Mesenchymal stem cell (in vitro differentiated cells and primary cell): ENCODE results near the gene ZKSCAN3.

Experiments used
- DNase-seq: peaks from one replicate; pipeline ENCODE4 v3.0.0-alpha.2; 2013
- H2AFZ ChIP-seq: one replicate; pipeline ENCODE4 v1.6.1; 2013; ENCODE audit warnings: low read depth, mild to moderate bottlenecking, control low read depth, inconsistent platforms, low read length, moderate library complexity
- H2AK5ac ChIP-seq: 2 replicates; pipeline ENCODE4 v1.6.1; 2013; ENCODE audit warnings: low read length, moderate library complexity, mild to moderate bottlenecking, inconsistent platforms; ENCODE audit not compliant: severe bottlenecking
- H2BK120ac ChIP-seq: one replicate; pipeline ENCODE4 v1.6.1; 2013; ENCODE audit warnings: low read depth, mild to moderate bottlenecking, inconsistent platforms, low read length, moderate library complexity
- H2BK12ac ChIP-seq, 2 experiments: one replicate each; pipeline ENCODE4 v1.6.1; 2013; ENCODE audit warnings: inconsistent platforms in 2 of 2, low read length in 2 of 2, mild to moderate bottlenecking in 2 of 2, moderate library complexity in 2 of 2, control low read depth in 1 of 2
- H2BK15ac ChIP-seq: one replicate; pipeline ENCODE4 v1.6.1; 2013; ENCODE audit warnings: mild to moderate bottlenecking, low read depth, inconsistent platforms; ENCODE audit not compliant: poor library complexity, severe bottlenecking
- H2BK5ac ChIP-seq: 2 replicates; pipeline ENCODE4 v1.6.1; 2013; ENCODE audit warnings: low read depth, mild to moderate bottlenecking, low read length, control low read depth, inconsistent platforms; ENCODE audit not compliant: poor library complexity, severe bottlenecking
- H3K14ac ChIP-seq, 2 experiments: one replicate each; pipeline ENCODE4 v1.6.1; 2013; ENCODE audit warnings: inconsistent platforms in 2 of 2, low read length in 2 of 2, control low read depth in 1 of 2, mild to moderate bottlenecking in 1 of 2, moderate library complexity in 1 of 2
- H3K18ac ChIP-seq, 2 experiments: one replicate each; pipeline ENCODE4 v1.6.1; 2013; ENCODE audit warnings: inconsistent platforms in 2 of 2, low read length in 2 of 2, control low read depth in 1 of 2, low read depth in 1 of 2, mild to moderate bottlenecking in 1 of 2
- H3K23ac ChIP-seq, 2 experiments: one replicate each; pipeline ENCODE4 v1.6.1; 2013; ENCODE audit warnings: inconsistent platforms in 2 of 2, low read length in 2 of 2, mild to moderate bottlenecking in 2 of 2, moderate library complexity in 2 of 2, control low read depth in 1 of 2
- H3K27ac ChIP-seq: 2 replicates; pipeline ENCODE4 v1.5.1; 2013; ENCODE audit warnings: mild to moderate bottlenecking, moderate library complexity, low read length, control low read depth, inconsistent platforms; ENCODE audit not compliant: poor library complexity, severe bottlenecking
- H3K27me3 ChIP-seq, 2 experiments: 2 replicates each; pipeline versions ENCODE4 v1.6.1 to v1.7.0; 2013; ENCODE audit warnings: low read length in 2 of 2, mild to moderate bottlenecking in 2 of 2, moderate library complexity in 2 of 2, control low read depth in 1 of 2, inconsistent platforms in 1 of 2; ENCODE audit not compliant: control insufficient read depth in 1 of 2, insufficient read depth in 1 of 2
- H3K36me3 ChIP-seq, 2 experiments: 2 replicates each; pipeline versions ENCODE4 v1.6.1 to v1.7.0; 2013; ENCODE audit warnings: low read length in 2 of 2, control low read depth in 1 of 2, inconsistent platforms in 1 of 2, low read depth in 1 of 2, mild to moderate bottlenecking in 1 of 2; ENCODE audit not compliant: insufficient read depth in 2 of 2, control insufficient read depth in 1 of 2
- H3K4ac ChIP-seq, 2 experiments: one replicate each; pipeline ENCODE4 v1.6.1; 2013; ENCODE audit warnings: inconsistent platforms in 2 of 2, low read length in 2 of 2, mild to moderate bottlenecking in 2 of 2, moderate library complexity in 2 of 2, control low read depth in 1 of 2, low read depth in 1 of 2
- H3K4me1 ChIP-seq: 2 replicates; pipeline ENCODE4 v1.6.1; 2013; ENCODE audit warnings: low read depth, low read length, control low read depth; ENCODE audit not compliant: control insufficient read depth, insufficient read depth
- H3K4me2 ChIP-seq: 2 replicates; pipeline ENCODE4 v1.6.1; 2013; ENCODE audit warnings: low read length, mild to moderate bottlenecking, inconsistent platforms; ENCODE audit not compliant: poor library complexity, severe bottlenecking
- H3K4me3 ChIP-seq, 2 experiments: 2 replicates each; pipeline versions ENCODE4 v1.5.1 to v1.7.0; 2013; ENCODE audit warnings: low read length in 2 of 2, mild to moderate bottlenecking in 2 of 2, control low read depth in 1 of 2, low read depth in 1 of 2; ENCODE audit not compliant: insufficient read depth in 1 of 2
- H3K79me1 ChIP-seq: replicated peaks from 2 replicates; pipeline ENCODE4 v1.6.1; 2013; ENCODE audit warnings: mild to moderate bottlenecking, control low read depth, low read length, inconsistent platforms; ENCODE audit not compliant: poor library complexity, severe bottlenecking
- H3K9ac ChIP-seq: 2 replicates; pipeline ENCODE4 v1.7.0; 2013; ENCODE audit warnings: mild to moderate bottlenecking, low read length, moderate library complexity
- H3K9me3 ChIP-seq: 2 replicates; pipeline ENCODE4 v1.7.0; 2013; ENCODE audit warnings: mild to moderate bottlenecking, low read length; ENCODE audit not compliant: control insufficient read depth
- H4K8ac ChIP-seq: one replicate; pipeline ENCODE4 v1.6.1; 2013; ENCODE audit warnings: inconsistent platforms, mild to moderate bottlenecking, low read length, moderate library complexity
- H4K91ac ChIP-seq: one replicate; pipeline ENCODE4 v1.6.1; 2013; ENCODE audit warnings: mild to moderate bottlenecking, low read length, inconsistent platforms
- WGBS: methylation state at CpG from one replicate; pipeline ENCODE4 v1.1.7; 2013; ENCODE audit warnings: mixed read lengths; 5-methylcytosine and 5-hydroxymethylcytosine counted together

The ZKSCAN3 gene

GRCh38 chr6:28371706-28372451 lies 22.1 kb downstream of the ZKSCAN3 start:
- no peak overlapping the region for H2AFZ ChIP-seq
- H3K9ac ChIP-seq = no peak overlapping the region
- no peak overlapping the region for H2BK5ac ChIP-seq
- no peaks in the 10 kb centered on the region for H3K9me3 ChIP-seq
- no peak overlapping the region for H2BK12ac ChIP-seq
- no peak overlapping the region for H2BK15ac ChIP-seq
- no peak overlapping the region for H3K4ac ChIP-seq
- H4K8ac ChIP-seq = no peak overlapping the region
- H2BK120ac ChIP-seq = no peak overlapping the region
- H3K79me1 ChIP-seq = no peaks in the 10 kb centered on the region
- no peak overlapping the region for H3K23ac ChIP-seq
- no peak overlapping the region for H3K18ac ChIP-seq
- no peak overlapping the region for H3K4me3 ChIP-seq
- H4K91ac ChIP-seq = no peak overlapping the region
- no peaks in the 10 kb centered on the region for H3K4me1 ChIP-seq
- peaks cover 0 to 14% of the 10 kb centered on the region in 2 experiments for H3K36me3 ChIP-seq
- WGBS = 94% methylated on average over 8 of the region's 9 CpGs
- no peak overlapping the region for H3K4me2 ChIP-seq
- H3K14ac ChIP-seq = no peak overlapping the region
- peak overlapping the region; percentile 61 for H3K27ac ChIP-seq
- DNase-seq = no peak
- no peak overlapping the region for H2AK5ac ChIP-seq
- no peaks in the 10 kb centered on the region for H3K27me3 ChIP-seq

- Histone ChIP-seq H2BK12ac (no peak overlapping the region), H2BK120ac (no peak overlapping the region), H3K79me1 (peaks cover 5% of the 10 kb centered on the region), H3K4me2 (no peak overlapping the region), H3K4me1 (no peaks in the 10 kb centered on the region), H3K14ac (no peak overlapping the region), H3K27ac (no peak overlapping the region), H3K4me3 (no peak overlapping the region), H3K9me3 (peaks cover 11% of the 10 kb centered on the region), H3K4ac (no peak overlapping the region), H3K18ac (no peak overlapping the region), H2AK5ac (no peak overlapping the region), H2BK15ac (no peak overlapping the region), H3K23ac (no peak overlapping the region), H2AFZ (no peak overlapping the region), H2BK5ac (no peak overlapping the region), H3K36me3 (peaks cover 4 to 24% of the 10 kb centered on the region in 2 experiments), H4K8ac (no peak overlapping the region), H3K9ac (no peak overlapping the region), H3K27me3 (no peaks in the 10 kb centered on the region), H4K91ac (no peak overlapping the region)
- DNase-seq = no peak
- WGBS = 100% methylated on average over 1 of the region's 1 CpG
Observed at GRCh38 chr6:28373925-28374324, 24.2 kb downstream of the ZKSCAN3 start.

DNA sequence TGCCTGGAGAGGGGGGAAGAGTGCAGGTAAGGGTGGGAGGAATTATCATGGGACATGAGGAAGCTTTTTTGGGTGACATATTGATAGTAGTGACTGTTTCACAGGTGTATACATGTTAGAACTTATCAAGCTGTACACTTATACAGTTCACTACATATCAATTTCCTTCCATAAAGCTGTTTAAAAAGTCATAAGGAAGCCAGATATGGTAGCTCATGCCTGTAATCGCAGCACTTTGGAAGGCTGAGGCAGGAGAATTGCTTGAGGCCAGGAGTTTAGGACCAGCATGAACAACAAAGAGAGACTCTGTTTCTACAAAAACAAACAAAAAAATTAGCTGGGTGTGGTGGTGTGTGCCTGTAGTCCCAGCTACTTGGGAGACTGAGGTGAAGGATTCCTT lies 28.1 kb downstream of the ZKSCAN3 start:
- Histone ChIP-seq H2BK120ac (no peak overlapping the region), H3K4ac (no peak overlapping the region), H3K9ac (no peak overlapping the region), H3K23ac (no peak overlapping the region), H3K4me3 (no peak overlapping the region), H4K91ac (no peak overlapping the region), H2AK5ac (no peak overlapping the region), H3K27ac (no peak overlapping the region), H3K14ac (no peak overlapping the region), H3K18ac (no peak overlapping the region), H2BK15ac (no peak overlapping the region), H4K8ac (no peak overlapping the region), H3K4me2 (no peak overlapping the region), H2BK12ac (no peak overlapping the region), H3K79me1 (peaks cover 22% of the 10 kb centered on the region), H2BK5ac (no peak overlapping the region), H3K9me3 (peaks cover 24% of the 10 kb centered on the region), H3K4me1 (no peaks in the 10 kb centered on the region), H3K36me3 (peaks cover 4 to 53% of the 10 kb centered on the region in 2 experiments), H3K27me3 (no peaks in the 10 kb centered on the region), H2AFZ (no peak overlapping the region)
- DNase-seq = no peak
- no CpG with 5 or more reads among the region's 1 CpG for WGBS

GRCh38 chr6:28378644-28379043 lies 28.9 kb downstream of the ZKSCAN3 start:
- Histone ChIP-seq H3K23ac (no peak overlapping the region), H3K79me1 (peaks cover 22% of the 10 kb centered on the region), H3K4me1 (peaks cover 1% of the 10 kb centered on the region), H3K4me3 (no peak overlapping the region), H2BK12ac (no peak overlapping the region), H2AK5ac (no peak overlapping the region), H3K14ac (no peak overlapping the region), H3K9me3 (peaks cover 24% of the 10 kb centered on the region), H3K9ac (no peak overlapping the region), H3K18ac (no peak overlapping the region), H2BK5ac (no peak overlapping the region), H4K8ac (no peak overlapping the region), H3K27me3 (no peaks in the 10 kb centered on the region), H3K4me2 (no peak overlapping the region), H2BK15ac (no peak overlapping the region), H4K91ac (no peak overlapping the region), H3K27ac (no peak overlapping the region), H2BK120ac (no peak overlapping the region), H3K4ac (no peak overlapping the region), H2AFZ (no peak overlapping the region), H3K36me3 (peaks cover 4 to 53% of the 10 kb centered on the region in 2 experiments)
- DNase-seq = no peak
